Measurements from ENCODE around the gene PNPLA2.

GRCh38 chr11:836700-837099 lies 18.0 kb downstream of the PNPLA2 start:
- TF ChIP-seq, protein P1, sequence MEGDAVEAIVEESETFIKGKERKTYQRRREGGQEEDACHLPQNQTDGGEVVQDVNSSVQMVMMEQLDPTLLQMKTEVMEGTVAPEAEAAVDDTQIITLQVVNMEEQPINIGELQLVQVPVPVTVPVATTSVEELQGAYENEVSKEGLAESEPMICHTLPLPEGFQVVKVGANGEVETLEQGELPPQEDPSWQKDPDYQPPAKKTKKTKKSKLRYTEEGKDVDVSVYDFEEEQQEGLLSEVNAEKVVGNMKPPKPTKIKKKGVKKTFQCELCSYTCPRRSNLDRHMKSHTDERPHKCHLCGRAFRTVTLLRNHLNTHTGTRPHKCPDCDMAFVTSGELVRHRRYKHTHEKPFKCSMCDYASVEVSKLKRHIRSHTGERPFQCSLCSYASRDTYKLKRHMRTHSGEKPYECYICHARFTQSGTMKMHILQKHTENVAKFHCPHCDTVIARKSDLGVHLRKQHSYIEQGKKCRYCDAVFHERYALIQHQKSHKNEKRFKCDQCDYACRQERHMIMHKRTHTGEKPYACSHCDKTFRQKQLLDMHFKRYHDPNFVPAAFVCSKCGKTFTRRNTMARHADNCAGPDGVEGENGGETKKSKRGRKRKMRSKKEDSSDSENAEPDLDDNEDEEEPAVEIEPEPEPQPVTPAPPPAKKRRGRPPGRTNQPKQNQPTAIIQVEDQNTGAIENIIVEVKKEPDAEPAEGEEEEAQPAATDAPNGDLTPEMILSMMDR (IDR thresholded peaks at IDR 0.05 in 2 of 3, conservative IDR thresholded peaks at IDR 0.05 in 1 of 3; ENCODE audit: control insufficient read depth in 2 of 3, extremely low read depth in 1 of 3, insufficient read depth in 1 of 3, low read depth in 3 of 3, low read length in 3 of 3), result no peak
- no peak for TF ChIP-seq JUND (IDR thresholded peaks at IDR 0.05; ENCODE audit: low read depth, low read length)
- no peak for TF ChIP-seq TAF1 (IDR thresholded peaks at IDR 0.05; ENCODE audit: borderline replicate concordance, low read depth, low read length)
- TF ChIP-seq E4F1 (IDR thresholded peaks at IDR 0.05; ENCODE audit: borderline replicate concordance, partially characterized antibody), result no peak

Measured in GM12878 (cell line).